ENCODE data around the gene DPP3. TPM values are rescaled to one million over a fixed set of nuclear protein-coding genes. Genes with fewer than 3 reads are reported as not detected.
"Not testable (repeated sequence)": the region's sequence is repeated elsewhere in the genome, so short reads cannot be mapped to it uniquely, and the experiment has no call there.

Gene DPP3
- polyA plus RNA-seq, 2 of the 4 experiments (the other 2 are of a cell fraction): 52.2 to 70.5 TPM

GRCh38 chr11:66539170-66539869, 59.1 kb downstream of the DPP3 start:
- H3K9me3 ChIP-seq: no peaks in the 10 kb centered on the region
- no peaks in the 10 kb centered on the region; the same call in 2 of the 3 replicates for H3K4me1 ChIP-seq
- H3K27ac ChIP-seq: no peak overlapping the region
- ChIA-PET POLR2A (interaction anchor here (0.5 kb wide), 1 partner anchor 37 kb away, joined by 3 read pairs; no protein-coding TSS in a partner anchor), CTCF (no interaction called here)
- WGBS (ENCODE audit: missing lambda C conversion rate): 92% methylated on average over 14 of the region's 16 CpGs
- DNase-seq (ENCODE audit: low read depth in 1 of 2, low spot score in 1 of 2) (no peak), FAIRE-seq (no peak), ATAC-seq (no peak; a peak in 2 of 6 replicates)
- TF ChIP-seq HOXA7 (CRISPR knock-in tag; IDR thresholded peaks at IDR 0.05): no peak
- TF ChIP-seq ZNF302 (CRISPR knock-in tag; IDR thresholded peaks at IDR 0.05): no peak
- TF ChIP-seq HOXB5 (CRISPR knock-in tag; IDR thresholded peaks at IDR 0.05): no peak
- TF ChIP-seq ZSCAN20 (CRISPR knock-in tag; IDR thresholded peaks at IDR 0.05): no peak
- no peak overlapping the region for H3K4me2 ChIP-seq
- no peak overlapping the region for H3K4me3 ChIP-seq

DNA sequence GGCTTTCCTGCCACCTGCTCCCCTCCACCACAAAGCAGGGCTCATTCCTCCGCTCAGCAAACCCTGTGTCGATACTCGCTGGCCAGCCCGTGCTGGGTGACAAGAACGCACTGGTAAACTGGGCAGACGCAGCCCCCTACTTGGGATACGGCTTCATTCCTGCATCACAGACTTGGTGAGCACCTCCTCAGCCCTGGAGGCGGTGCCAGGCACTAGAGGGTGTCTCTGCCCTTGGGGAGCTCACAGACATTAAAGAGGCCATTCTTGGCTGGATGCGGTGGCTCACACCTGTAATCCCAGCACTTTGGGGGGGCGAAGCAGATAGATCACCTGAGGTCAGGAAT, 59.6 kb downstream of the DPP3 start:
- ChIA-PET POLR2A (no interaction called here), CTCF (interaction anchor here (0.6 kb wide), 1 partner anchor 95 kb away, joined by 4 read pairs; no protein-coding TSS in a partner anchor)
- ATAC-seq: no peak
- TF ChIP-seq GATA3 (IDR thresholded peaks at IDR 0.05; ENCODE audit: borderline replicate concordance): no peak
- no peak for TF ChIP-seq RAD21 (conservative IDR thresholded peaks at IDR 0.05 in 1 of 2, IDR thresholded peaks at IDR 0.05 in 1 of 2)
- TF ChIP-seq ZFP36 (IDR thresholded peaks at IDR 0.05; ENCODE audit: borderline replicate concordance, partially characterized antibody): no peak
- TF ChIP-seq RCOR1 (IDR thresholded peaks at IDR 0.05; ENCODE audit: low read depth, low read length): no peak
- no peak for TF ChIP-seq FOSB (CRISPR knock-in tag; IDR thresholded peaks at IDR 0.05)
- TF ChIP-seq, protein P1, sequence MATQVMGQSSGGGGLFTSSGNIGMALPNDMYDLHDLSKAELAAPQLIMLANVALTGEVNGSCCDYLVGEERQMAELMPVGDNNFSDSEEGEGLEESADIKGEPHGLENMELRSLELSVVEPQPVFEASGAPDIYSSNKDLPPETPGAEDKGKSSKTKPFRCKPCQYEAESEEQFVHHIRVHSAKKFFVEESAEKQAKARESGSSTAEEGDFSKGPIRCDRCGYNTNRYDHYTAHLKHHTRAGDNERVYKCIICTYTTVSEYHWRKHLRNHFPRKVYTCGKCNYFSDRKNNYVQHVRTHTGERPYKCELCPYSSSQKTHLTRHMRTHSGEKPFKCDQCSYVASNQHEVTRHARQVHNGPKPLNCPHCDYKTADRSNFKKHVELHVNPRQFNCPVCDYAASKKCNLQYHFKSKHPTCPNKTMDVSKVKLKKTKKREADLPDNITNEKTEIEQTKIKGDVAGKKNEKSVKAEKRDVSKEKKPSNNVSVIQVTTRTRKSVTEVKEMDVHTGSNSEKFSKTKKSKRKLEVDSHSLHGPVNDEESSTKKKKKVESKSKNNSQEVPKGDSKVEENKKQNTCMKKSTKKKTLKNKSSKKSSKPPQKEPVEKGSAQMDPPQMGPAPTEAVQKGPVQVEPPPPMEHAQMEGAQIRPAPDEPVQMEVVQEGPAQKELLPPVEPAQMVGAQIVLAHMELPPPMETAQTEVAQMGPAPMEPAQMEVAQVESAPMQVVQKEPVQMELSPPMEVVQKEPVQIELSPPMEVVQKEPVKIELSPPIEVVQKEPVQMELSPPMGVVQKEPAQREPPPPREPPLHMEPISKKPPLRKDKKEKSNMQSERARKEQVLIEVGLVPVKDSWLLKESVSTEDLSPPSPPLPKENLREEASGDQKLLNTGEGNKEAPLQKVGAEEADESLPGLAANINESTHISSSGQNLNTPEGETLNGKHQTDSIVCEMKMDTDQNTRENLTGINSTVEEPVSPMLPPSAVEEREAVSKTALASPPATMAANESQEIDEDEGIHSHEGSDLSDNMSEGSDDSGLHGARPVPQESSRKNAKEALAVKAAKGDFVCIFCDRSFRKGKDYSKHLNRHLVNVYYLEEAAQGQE (IDR thresholded peaks at IDR 0.05): no peak
- TF ChIP-seq, protein P2, sequence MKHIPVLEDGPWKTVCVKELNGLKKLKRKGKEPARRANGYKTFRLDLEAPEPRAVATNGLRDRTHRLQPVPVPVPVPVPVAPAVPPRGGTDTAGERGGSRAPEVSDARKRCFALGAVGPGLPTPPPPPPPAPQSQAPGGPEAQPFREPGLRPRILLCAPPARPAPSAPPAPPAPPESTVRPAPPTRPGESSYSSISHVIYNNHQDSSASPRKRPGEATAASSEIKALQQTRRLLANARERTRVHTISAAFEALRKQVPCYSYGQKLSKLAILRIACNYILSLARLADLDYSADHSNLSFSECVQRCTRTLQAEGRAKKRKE (CRISPR knock-in tag; IDR thresholded peaks at IDR 0.05; ENCODE audit: low read depth): no peak
- no peak for TF ChIP-seq MAX (IDR thresholded peaks at IDR 0.05)
- no peak for TF ChIP-seq FOSL2 (IDR thresholded peaks at IDR 0.05)
- TF ChIP-seq FOSL2 (CRISPR knock-in tag; IDR thresholded peaks at IDR 0.05): no peak
- TF ChIP-seq, protein P3, sequence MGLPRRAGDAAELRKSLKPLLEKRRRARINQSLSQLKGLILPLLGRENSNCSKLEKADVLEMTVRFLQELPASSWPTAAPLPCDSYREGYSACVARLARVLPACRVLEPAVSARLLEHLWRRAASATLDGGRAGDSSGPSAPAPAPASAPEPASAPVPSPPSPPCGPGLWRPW (IDR thresholded peaks at IDR 0.05): no peak
- TF ChIP-seq RNF2 (IDR thresholded peaks at IDR 0.05; ENCODE audit: borderline replicate concordance, low read depth): no peak
- no peak for TF ChIP-seq SMC3 (IDR thresholded peaks at IDR 0.05)
- TF ChIP-seq FOXS1 (CRISPR knock-in tag; IDR thresholded peaks at IDR 0.05): no peak
- no peak for TF ChIP-seq PBX3 (IDR thresholded peaks at IDR 0.05)
- TF ChIP-seq CHD4 (IDR thresholded peaks at IDR 0.05; ENCODE audit: borderline replicate concordance): no peak
- no peak overlapping the region for H3K27ac ChIP-seq
- no peaks in the 10 kb centered on the region for H3K9me3 ChIP-seq
- no peak for FAIRE-seq
- H3K4me2 ChIP-seq: no peak overlapping the region
- H3K4me3 ChIP-seq: no peak overlapping the region
- peaks cover 3% of the 10 kb centered on the region; the same call in 1 of the 3 replicates for H3K4me1 ChIP-seq
- 91% methylated on average over 10 of the region's 10 CpGs for WGBS (ENCODE audit: missing lambda C conversion rate)
- DNase-seq (ENCODE audit: low read depth in 1 of 2, low spot score in 1 of 2): no peak

GRCh38 chr11:66540598-66540997, 60.4 kb downstream of the DPP3 start:
- 93% methylated on average over 8 of the region's 8 CpGs for WGBS (ENCODE audit: missing lambda C conversion rate)

More at GRCh38 chr11:66540598-66540997, 60.4 kb downstream of the DPP3 start:
- H3K9me3 ChIP-seq; DNase-seq (ENCODE audit: low read depth in 1 of 2, low spot score in 1 of 2); H3K4me3 ChIP-seq; H3K27ac ChIP-seq; ATAC-seq; H3K4me1 ChIP-seq; H3K4me2 ChIP-seq; FAIRE-seq; CTCF ChIA-PET; POLR2A ChIA-PET: not testable (repeated sequence)

Measured in A549 (cell line).